Activated naive CD4-positive, alpha-beta T cell treated with Interleukin-2 at 50 U/mL for 16 hours (primary cell): ENCODE data around the gene ACSF3.

ENCODE experiments used
- DNase-seq: peaks from one replicate; pipeline ENCODE4 v3.0.0-alpha.2; 2020

The ACSF3 gene

GRCh38 chr16:89113661-89114060, 20.0 kb downstream of the ACSF3 start:
- DNase-seq = no peak

- DNase-seq = no peak
Observed at GRCh38 chr16:89114159-89114981, 20.7 kb downstream of the ACSF3 start.

GRCh38 chr16:89115216-89115861, 21.7 kb downstream of the ACSF3 start:
- peak; percentile 81 for DNase-seq

GRCh38 chr16:89116341-89117226, 22.9 kb downstream of the ACSF3 start:
- no peak for DNase-seq

- no peak for DNase-seq
Observed at GRCh38 chr16:89117227-89117974, 23.7 kb downstream of the ACSF3 start.

- no peak for DNase-seq
Observed at GRCh38 chr16:89117975-89118289, 24.3 kb downstream of the ACSF3 start.

- no peak for DNase-seq
Observed at GRCh38 chr16:89118361-89119165, 24.9 kb downstream of the ACSF3 start.

GRCh38 chr16:89119166-89119621, 25.5 kb downstream of the ACSF3 start:
- no peak for DNase-seq

GRCh38 chr16:89119661-89120141, 26.0 kb downstream of the ACSF3 start:
- no peak for DNase-seq

- DNase-seq = no peak
Observed at GRCh38 chr16:89120281-89120680, 26.6 kb downstream of the ACSF3 start.

GRCh38 chr16:89120921-89121351, 27.3 kb downstream of the ACSF3 start:
- no peak for DNase-seq

GRCh38 chr16:89121691-89122321, 28.2 kb downstream of the ACSF3 start:
- no peak for DNase-seq

- peak; percentile 41 for DNase-seq
Observed at GRCh38 chr16:89122322-89122851, 28.7 kb downstream of the ACSF3 start.

GRCh38 chr16:89123001-89123830, 29.6 kb downstream of the ACSF3 start:
- DNase-seq = no peak

GRCh38 chr16:89123831-89124100, 30.1 kb downstream of the ACSF3 start:
- no peak for DNase-seq

GRCh38 chr16:89129378-89129777, 35.7 kb downstream of the ACSF3 start:
- DNase-seq = no peak

GRCh38 chr16:89130448-89130847, 36.8 kb downstream of the ACSF3 start:
- DNase-seq = no peak

GRCh38 chr16:89131783-89132182, 38.1 kb downstream of the ACSF3 start:
- no peak for DNase-seq

GRCh38 chr16:89132194-89133005, 38.7 kb downstream of the ACSF3 start:
- no peak for DNase-seq
